Cardiac muscle cell (in vitro differentiated cells and primary cell): Measurements from ENCODE around the gene IP6K1. TPM values are rescaled to one million over a fixed set of nuclear protein-coding genes. Genes with fewer than 3 reads are reported as not detected.

Source experiments
- DNase-seq, 2 donors: peaks; one replicate each; pipeline versions ENCODE4 v3.0.0 to v3.0.0-alpha.2; 2010 to 2017; ENCODE audit warnings: low read depth in 1 of 2, low spot score in 1 of 2
- H3K27ac ChIP-seq: fragments of 200-600 bp; sonication (generic); 2 replicates; pipeline ENCODE4 v1.5.1; 2016
- H3K27me3 ChIP-seq: fragments of 200-600 bp; sonication (generic); 2 replicates; pipeline ENCODE4 v1.6.0; 2016; ENCODE audit warnings: control low read depth
- H3K36me3 ChIP-seq: fragments of 200-600 bp; sonication (generic); 2 replicates; pipeline ENCODE4 v1.5.1; 2016; ENCODE audit warnings: control low read depth
- H3K4me1 ChIP-seq: fragments of 200-600 bp; sonication (generic); 2 replicates; pipeline ENCODE4 v1.8.1; 2017; ENCODE audit warnings: low read depth, mild to moderate bottlenecking, mixed run types
- H3K4me3 ChIP-seq: fragments of 200-600 bp; sonication (generic); 2 replicates; pipeline ENCODE4 v1.5.1; 2016; ENCODE audit warnings: mild to moderate bottlenecking
- H3K9me3 ChIP-seq: fragments of 200-600 bp; sonication (generic); 2 replicates; pipeline ENCODE4 v1.5.1; 2017; ENCODE audit warnings: low read depth, mild to moderate bottlenecking, control low read depth
- polyA plus RNA-seq: library from polyadenylated mRNA; unstranded; fragments of >200 nt; fragmentation: Nextera tagmentation; extraction: Ambion mirVana; gene quantifications from 2 replicates; pipeline ENCODE4 v1.2.1, GENCODE V29; 2016
- total RNA-seq: library from RNA; depleted of rRNA; stranded (reverse); fragments of >200 nt; gene quantifications from 2 replicates; pipeline ENCODE4 v1.2.3, GENCODE V29; 2016
- TF ChIP-seq, protein P1 (sequence below): IDR thresholded peaks from 2 replicates; pipeline ENCODE4 v1.5.1; 2012; ENCODE audit warnings: low read depth, mild to moderate bottlenecking, low read length

Gene IP6K1
- total and polyA plus RNA-seq, 2 experiments from 2014 or later: 30.1 to 40.3 TPM

DNA sequence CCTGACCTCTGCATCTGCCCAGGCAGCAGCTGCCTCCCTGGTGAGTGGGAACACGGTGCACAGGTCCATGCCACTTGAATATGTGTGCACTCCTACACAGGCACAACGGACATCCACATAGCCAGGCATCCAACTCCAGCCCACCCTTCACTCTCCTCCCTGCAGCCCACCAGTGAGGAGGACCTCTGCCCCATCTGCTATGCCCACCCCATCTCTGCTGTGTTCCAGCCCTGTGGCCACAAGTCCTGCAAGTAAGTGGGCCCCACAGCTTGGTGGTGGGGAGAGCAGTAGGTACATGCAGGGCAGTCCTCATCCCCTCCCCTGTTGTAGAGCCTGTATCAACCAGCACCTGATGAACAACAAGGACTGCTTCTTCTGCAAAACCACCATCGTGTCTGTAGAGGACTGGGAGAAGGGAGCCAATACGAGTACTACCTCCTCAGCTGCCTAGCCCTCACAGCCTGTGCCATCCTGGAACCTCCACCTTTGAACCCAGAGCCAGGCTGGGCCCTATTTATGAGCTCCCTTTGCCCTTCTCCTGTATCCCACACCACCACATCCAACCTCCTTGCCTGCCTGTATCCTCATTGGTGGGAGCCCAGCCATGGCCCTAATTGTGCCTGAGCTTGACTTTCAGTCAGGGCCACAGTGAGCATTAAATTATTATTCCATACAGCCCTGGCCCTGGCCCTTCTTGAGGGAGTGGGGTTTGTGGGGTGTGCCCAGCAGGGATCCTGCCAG, 65.3 kb downstream of the IP6K1 start:
- no peak for DNase-seq
- H3K27ac ChIP-seq: no peak overlapping the region
- TF ChIP-seq, protein P1, sequence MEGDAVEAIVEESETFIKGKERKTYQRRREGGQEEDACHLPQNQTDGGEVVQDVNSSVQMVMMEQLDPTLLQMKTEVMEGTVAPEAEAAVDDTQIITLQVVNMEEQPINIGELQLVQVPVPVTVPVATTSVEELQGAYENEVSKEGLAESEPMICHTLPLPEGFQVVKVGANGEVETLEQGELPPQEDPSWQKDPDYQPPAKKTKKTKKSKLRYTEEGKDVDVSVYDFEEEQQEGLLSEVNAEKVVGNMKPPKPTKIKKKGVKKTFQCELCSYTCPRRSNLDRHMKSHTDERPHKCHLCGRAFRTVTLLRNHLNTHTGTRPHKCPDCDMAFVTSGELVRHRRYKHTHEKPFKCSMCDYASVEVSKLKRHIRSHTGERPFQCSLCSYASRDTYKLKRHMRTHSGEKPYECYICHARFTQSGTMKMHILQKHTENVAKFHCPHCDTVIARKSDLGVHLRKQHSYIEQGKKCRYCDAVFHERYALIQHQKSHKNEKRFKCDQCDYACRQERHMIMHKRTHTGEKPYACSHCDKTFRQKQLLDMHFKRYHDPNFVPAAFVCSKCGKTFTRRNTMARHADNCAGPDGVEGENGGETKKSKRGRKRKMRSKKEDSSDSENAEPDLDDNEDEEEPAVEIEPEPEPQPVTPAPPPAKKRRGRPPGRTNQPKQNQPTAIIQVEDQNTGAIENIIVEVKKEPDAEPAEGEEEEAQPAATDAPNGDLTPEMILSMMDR: no peak

GRCh38 chr3:49719214-49719884, 67.0 kb downstream of the IP6K1 start, which contains the start of gene AMIGO3:
Gene AMIGO3 (minus strand): TSS chr3:49719684. CDS start chr3:49719465, 219 bp downstream.
- peaks cover 4% of the 10 kb centered on the region for H3K36me3 ChIP-seq
- TF ChIP-seq, protein P1: peak; percentile 34
- H3K4me1 ChIP-seq: no peaks in the 10 kb centered on the region
- peak within 1 kb of the TSS; percentile 57 for H3K4me3 ChIP-seq
- no peaks in the 10 kb centered on the region for H3K27me3 ChIP-seq
- peak; percentile 95 to 97 for DNase-seq
- H3K9me3 ChIP-seq: no peaks in the 10 kb centered on the region
- H3K27ac ChIP-seq: no peak within 1 kb of the TSS

More for the DNA sequence above, 65.3 kb downstream of the IP6K1 start:
- Histone ChIP-seq H3K4me1 (no peaks in the 10 kb centered on the region), H3K9me3 (no peaks in the 10 kb centered on the region), H3K36me3 (peaks cover 4% of the 10 kb centered on the region), H3K4me3 (no peak overlapping the region), H3K27me3 (no peaks in the 10 kb centered on the region)

GRCh38 chr3:49718858-49719213, 67.5 kb downstream of the IP6K1 start:
- H3K4me1 ChIP-seq: no peaks in the 10 kb centered on the region
- peaks cover 4% of the 10 kb centered on the region for H3K36me3 ChIP-seq
- H3K27ac ChIP-seq: no peak overlapping the region
- no peaks in the 10 kb centered on the region for H3K27me3 ChIP-seq
- H3K9me3 ChIP-seq: no peaks in the 10 kb centered on the region
- TF ChIP-seq, protein P1: no peak
- peak; percentile 11 to 22 for DNase-seq
- peak overlapping the region; percentile 57 for H3K4me3 ChIP-seq

DNA sequence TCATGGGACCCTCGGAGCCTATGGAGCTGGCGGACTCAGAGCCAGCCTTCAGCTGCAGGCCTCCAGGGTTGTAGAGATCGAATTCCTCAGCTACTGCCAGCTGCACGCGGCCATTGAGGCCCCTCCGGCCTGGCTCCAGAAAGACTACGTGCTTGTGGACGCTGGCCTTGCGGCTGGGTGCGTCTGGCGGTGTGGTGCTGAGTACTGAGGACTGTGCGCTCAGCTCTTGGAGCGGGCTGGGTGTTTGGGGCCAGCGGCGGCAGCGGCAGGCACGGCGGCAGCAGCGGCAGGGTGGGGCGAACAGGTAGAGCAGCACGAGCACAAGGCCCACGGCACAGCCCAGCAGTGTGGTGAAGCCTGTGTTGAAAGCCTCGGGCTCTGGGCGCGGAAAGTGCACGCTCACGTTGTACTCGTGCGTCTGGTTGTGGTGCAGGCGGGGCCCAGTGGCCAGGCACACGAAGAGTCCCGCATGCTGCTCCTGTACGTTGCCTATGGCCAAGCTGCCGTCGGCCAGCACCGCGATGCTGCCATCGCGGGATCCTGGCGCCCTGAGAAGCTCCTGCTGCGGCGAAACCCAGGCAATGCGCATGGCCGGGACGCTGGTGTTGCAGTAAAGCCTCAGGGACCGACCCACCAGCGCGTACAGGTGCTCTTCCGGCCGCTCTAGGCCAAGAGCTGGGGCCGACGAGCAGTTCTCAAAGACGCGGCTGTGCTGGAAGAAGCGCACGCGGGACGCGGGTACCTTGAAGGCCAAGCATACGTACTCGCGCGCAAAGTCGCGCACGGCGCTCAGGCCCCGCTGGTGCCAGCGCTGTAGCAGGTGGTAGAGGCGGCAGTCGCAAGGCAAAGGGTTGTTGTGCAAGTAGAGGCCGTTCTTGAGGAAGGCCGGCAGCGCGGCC, 68.1 kb downstream of the IP6K1 start:
- no peak for DNase-seq
- Histone ChIP-seq H3K9me3 (no peaks in the 10 kb centered on the region), H3K27ac (no peak overlapping the region), H3K27me3 (no peaks in the 10 kb centered on the region), H3K36me3 (peaks cover 4% of the 10 kb centered on the region), H3K4me3 (no peak overlapping the region), H3K4me1 (no peaks in the 10 kb centered on the region)
- TF ChIP-seq, protein P1: no peak

GRCh38 chr3:49717211-49717958, 69.0 kb downstream of the IP6K1 start:
- no peak for DNase-seq
- Histone ChIP-seq H3K9me3 (no peaks in the 10 kb centered on the region), H3K4me1 (no peaks in the 10 kb centered on the region), H3K27me3 (no peaks in the 10 kb centered on the region), H3K4me3 (no peak overlapping the region), H3K36me3 (peaks cover 4% of the 10 kb centered on the region), H3K27ac (no peak overlapping the region)
- TF ChIP-seq, protein P1: no peak
